ENCODE measurements around the gene SPAG9.
"Not testable (repeated sequence)": the region's sequence is repeated elsewhere in the genome, so short reads cannot be mapped to it uniquely, and the experiment has no call there.

SPAG9 gene

GRCh38 chr17:51087072-51087757, 33.5 kb downstream of the SPAG9 start:
- DNase-seq (ENCODE audit: insufficient read length, low spot score) = no peak
- no peak for FAIRE-seq

GRCh38 chr17:51085150-51085805, 35.4 kb downstream of the SPAG9 start:
- FAIRE-seq = no peak
- DNase-seq (ENCODE audit: insufficient read length, low spot score) = no peak

GRCh38 chr17:51083981-51084380, 36.7 kb downstream of the SPAG9 start:
- no peak for FAIRE-seq

DNA sequence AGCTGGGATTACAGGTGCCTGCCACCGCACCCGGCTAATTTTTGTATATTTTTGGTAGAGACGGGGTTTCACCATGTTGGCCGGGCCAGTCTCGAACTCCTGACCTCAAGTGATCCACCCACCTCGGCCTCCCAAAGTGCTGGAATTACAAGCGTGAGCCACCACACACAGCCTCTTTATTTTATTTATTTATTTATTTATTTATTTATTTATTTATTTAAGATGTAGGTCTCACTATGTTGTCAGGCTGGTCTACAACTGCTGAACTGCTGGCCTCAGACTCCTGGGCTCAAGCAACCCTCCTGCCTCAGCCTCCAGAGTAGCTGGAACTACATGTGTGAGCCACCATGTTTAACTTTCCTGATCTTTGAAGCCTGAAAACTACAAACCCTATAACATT, 37.3 kb downstream of the SPAG9 start:
- DNase-seq (ENCODE audit: insufficient read length, low spot score); FAIRE-seq: not testable (repeated sequence)

More at GRCh38 chr17:51083981-51084380, 36.7 kb downstream of the SPAG9 start:
- no peak for DNase-seq (ENCODE audit: insufficient read length, low spot score)

DNA sequence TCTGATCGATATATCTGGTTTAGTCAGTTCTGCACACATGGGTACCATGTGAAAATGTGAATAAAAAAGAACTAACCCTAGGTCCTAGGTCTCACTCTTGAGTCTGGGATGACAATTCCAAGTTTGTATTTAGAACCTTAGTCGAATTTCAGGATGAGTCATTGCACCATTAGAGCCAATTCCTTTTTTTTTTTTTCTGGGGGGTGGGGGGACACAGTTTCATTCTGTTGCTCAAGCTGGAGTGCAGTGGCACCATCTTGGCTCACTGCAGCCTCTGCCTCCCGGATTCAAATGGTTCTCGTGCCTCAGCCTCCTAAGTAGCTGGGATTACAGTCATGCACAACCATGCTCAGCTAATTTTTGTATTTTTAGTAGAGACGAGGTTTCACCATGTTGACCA, 41.6 kb downstream of the SPAG9 start:
- peak; percentile 31 for DNase-seq (ENCODE audit: insufficient read length, low spot score)
- no peak for FAIRE-seq

DNA sequence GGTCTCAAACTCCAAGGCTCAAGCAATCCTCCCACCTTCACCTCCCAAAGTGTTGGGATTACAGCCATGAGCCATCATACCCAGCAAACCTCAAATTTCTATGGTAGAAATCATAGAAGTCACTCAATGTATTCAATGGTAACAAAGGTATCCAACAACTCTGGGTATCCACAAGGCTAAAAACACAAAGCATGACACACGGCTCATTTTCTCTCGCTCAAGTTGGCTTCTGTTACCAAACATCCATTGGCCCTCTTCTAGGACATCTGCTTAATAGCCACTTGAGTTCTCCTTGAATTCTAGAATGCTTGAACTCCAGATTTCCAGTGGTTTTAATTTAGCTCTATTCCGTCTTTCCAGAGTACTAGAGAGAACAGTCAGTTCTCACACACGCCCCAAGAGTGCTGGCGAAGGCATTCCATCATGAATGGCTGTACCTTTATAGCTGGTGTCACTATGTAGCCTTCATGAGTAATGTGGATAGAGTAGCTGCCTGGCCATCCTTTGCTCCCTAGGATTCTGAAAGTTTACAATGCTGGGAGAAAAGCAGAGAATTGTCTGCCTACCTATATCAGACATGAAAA, 42.6 kb downstream of the SPAG9 start:
- FAIRE-seq (no peak), DNase-seq (ENCODE audit: insufficient read length, low spot score) (no peak)

- DNase-seq (ENCODE audit: insufficient read length, low spot score) = no peak
- FAIRE-seq = peak; percentile 72
These were observed 43.8 kb downstream of the SPAG9 start for GRCh38 chr17:51076821-51077220.

GRCh38 chr17:51071556-51071955, 49.1 kb downstream of the SPAG9 start:
- no peak for FAIRE-seq
- DNase-seq (ENCODE audit: insufficient read length, low spot score) = no peak

- DNase-seq (ENCODE audit: insufficient read length, low spot score) (no peak), FAIRE-seq (no peak)
These were observed 55.2 kb downstream of the SPAG9 start for GRCh38 chr17:51065466-51065865.

- FAIRE-seq = no peak
- no peak for DNase-seq (ENCODE audit: insufficient read length, low spot score)
These were observed 56.5 kb downstream of the SPAG9 start for GRCh38 chr17:51064061-51064735.

DNA sequence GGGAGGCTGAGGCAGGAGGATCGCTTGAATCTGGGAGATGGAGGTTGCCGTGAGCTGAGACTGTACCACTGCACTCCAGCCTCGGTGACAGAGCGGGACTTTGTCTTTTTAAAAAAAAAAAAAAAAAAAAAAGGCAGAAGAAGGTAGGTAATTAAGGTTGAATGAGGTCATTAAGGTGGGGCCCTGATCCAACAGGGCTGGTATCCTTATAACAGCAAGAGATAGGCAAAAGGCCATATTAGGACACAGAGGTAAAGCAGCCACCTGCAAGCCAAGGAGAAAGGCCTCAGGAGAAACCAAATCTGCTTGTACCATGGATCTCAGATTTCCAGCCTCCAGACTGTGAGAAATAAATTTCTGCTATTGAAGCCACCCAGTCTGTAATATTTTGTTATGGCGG, 60.3 kb downstream of the SPAG9 start:
- FAIRE-seq (no peak), DNase-seq (ENCODE audit: insufficient read length, low spot score) (no peak)

DNA sequence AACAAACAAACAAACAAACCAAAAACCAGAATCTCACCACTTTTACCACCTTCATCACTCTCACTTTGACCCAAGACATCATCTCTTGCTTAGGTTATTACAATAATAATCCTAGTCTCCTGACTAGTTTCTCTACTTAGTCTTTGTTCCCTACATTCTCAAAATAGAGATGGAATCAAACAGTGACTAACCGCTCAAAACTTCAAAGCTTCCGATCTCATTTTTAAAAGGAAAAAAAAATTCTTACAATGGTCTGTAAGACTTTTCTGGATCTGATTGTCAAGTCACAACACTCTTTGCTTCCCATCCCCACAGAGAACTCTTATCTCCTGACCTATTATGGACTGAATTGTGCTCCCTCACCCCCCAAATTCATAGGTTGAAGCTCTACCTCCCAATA, 60.9 kb downstream of the SPAG9 start:
- DNase-seq (ENCODE audit: insufficient read length, low spot score) (peak; percentile 36), FAIRE-seq (no peak)

DNA sequence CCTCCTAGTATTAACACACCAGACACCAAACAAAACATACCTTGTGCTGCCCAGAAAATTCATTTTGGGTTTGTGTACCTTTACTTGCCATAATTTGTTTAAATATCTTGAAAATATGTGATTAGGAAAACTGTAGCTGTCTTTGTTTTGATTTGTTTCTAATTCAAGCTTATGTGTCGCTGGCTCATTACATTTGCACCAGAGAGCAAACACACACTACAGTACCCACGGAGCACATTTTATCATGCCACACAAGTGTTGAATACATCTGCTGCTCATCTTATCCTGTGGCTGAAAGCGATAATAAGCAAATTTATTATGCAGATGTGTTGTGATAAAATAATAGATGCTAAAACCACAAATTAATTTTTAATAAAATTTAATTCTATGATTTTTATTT, 63.1 kb downstream of the SPAG9 start:
- FAIRE-seq = no peak
- DNase-seq (ENCODE audit: insufficient read length, low spot score) = no peak

DNA sequence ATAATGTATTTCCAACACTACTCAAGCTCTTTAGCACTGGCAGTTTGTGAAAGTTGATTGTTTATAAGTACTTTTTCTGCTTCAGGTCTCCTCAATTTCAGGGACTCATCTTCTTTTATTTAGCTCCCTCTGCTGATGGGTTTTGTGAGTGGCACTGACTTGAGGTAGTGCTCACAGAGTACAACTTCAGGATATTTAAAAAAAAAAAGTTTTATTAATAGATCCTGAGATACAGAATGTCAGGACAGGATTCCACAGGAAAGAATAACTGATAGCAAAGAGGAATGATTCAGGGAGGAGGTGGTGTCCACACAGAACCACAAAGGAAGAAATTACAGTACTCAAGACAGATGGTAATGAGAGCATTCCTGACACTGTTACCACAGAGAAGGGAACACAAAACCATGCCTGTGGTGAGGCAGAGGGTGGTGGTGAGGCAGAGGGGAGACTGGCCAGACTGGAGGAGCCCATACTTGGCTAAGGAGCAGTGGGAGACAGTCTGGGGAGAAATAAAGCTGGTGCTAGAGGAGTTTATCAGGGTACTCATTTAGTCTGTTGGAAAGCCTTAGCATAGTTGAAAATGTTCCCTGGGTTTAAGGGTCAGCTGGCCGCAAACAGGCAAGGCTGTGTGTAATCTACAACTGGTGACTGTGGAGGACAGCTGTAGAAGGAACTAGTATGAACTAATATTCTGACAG, 63.7 kb downstream of the SPAG9 start:
- DNase-seq (ENCODE audit: insufficient read length, low spot score) (peak; percentile 59), FAIRE-seq (no peak)

GRCh38 chr17:51054748-51055147, 65.9 kb downstream of the SPAG9 start:
- FAIRE-seq (no peak), DNase-seq (ENCODE audit: insufficient read length, low spot score) (no peak)

GRCh38 chr17:51052235-51052634, 68.4 kb downstream of the SPAG9 start:
- FAIRE-seq = no peak
- DNase-seq (ENCODE audit: insufficient read length, low spot score) = no peak

DNA sequence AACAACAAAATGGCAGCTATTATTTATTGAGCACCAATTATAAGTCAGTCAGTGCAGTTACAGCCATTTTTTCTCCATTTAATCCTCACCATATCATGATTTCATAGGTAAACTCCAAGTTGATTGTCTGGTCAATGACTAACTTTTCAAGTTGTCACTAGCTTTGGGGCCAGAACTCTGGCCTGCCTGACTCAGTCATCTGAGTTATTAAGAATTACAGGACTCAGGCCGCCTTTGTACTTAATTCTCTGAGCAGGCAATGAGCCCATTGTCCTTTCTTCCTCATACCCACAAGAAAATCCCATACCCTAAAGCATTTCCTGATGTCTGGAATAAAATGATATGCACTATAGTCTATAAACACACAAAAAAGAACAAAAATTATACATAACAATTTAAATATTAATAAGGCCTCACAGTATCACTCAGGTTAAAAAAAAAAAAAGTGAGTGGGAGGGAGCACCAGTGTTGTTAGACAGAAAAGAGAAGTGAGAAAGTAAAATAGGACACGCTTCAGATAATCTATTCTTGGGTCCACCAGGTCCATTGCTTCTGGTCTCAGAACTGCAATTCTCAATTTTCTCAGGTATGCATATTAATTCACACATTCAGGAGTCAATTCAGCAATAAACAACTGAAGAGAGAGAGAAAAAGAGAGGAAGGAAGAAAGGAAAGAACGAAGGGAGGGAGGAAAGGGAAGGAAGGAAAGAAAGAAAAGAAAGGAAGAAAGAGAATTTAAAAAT, 70.2 kb downstream of the SPAG9 start:
- no peak for FAIRE-seq
- no peak for DNase-seq (ENCODE audit: insufficient read length, low spot score)

DNA sequence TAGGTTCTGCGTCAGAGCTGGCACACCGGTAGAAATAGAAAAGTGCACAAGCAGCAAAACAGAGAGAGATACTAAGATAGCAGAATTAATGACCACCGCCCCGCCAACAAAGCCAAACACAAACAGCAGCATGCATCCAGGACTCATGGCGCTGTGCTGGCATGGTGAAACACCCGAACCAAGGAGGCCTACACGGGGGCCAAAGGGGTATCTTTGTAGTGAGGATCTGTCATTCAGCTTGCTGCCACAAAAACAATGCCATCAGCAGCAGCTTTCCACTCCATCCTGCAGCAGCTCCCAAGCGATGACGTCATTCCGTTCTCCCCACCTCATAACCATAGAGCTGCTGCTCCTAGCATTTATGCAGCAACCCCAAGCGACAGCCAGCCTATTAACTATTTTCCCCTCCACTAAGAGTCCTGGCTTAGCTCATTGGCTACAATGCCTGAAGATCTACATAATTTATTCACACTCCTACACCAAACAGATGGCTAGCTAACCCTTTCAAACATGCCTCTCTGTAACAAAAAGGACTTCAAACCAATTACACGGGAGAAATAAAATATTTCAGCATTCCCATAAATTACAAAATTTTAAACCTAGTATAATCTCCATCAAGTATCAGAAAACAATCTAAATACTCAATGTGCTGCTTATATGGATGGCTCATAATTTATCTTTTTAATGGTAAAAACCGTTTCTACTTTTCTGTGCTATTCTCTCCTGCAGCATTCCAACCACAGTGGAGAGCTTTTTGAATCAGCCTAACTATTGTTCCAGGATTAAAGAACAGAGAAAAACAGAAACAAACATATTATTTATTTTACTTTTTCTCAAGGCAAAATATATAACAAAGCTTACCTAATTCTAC, 73.9 kb downstream of the SPAG9 start:
- peak; percentile 38 for FAIRE-seq
- peak; percentile 21 for DNase-seq (ENCODE audit: insufficient read length, low spot score)

DNA sequence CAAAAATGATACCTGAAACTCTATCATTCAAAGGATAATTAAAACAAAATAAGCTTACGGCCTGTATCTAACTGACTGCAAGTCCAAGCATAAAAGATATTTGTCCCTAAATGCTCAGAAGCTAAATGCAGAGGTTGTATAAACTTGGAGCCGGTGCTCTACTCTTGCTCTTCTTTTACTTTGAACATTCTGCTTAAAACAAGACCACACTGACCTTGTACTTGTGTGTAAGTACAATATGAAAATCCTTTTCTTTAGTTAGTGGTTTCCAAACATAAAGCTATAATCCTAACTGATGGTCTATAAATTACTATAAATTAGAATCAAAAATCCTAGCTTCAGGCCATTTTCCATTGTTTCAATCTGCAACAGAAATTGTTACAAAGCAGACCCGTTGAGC, 74.6 kb downstream of the SPAG9 start:
- FAIRE-seq = no peak
- DNase-seq (ENCODE audit: insufficient read length, low spot score) = no peak

All from HTR-8/SVneo (cell line).